SHP77 treated with DMSO at 0.1 percent for 48 hours (cell line): ENCODE results near the gene CCDC187.

Source experiments
- DNase-seq: peaks from one replicate; lab custom pipeline; 2025; lab: John Stamatoyannopoulos, UW

Gene CCDC187

GRCh38 chr9:136303825-136304416 lies at the start of gene CCDC187:
Gene CCDC187, minus strand, starts transcription at chr9:136304094. Its CDS starts 264 bp downstream, at chr9:136303830.
- no peak for DNase-seq

GRCh38 chr9:136353088-136353487 lies 49.2 kb upstream of the CCDC187 start:
- no peak for DNase-seq

GRCh38 chr9:136352682-136353081 lies 48.8 kb upstream of the CCDC187 start:
- no peak for DNase-seq

- peak; percentile 17 for DNase-seq
Observed at GRCh38 chr9:136351868-136352267, 48.0 kb upstream of the CCDC187 start.

GRCh38 chr9:136351252-136351800 lies 47.4 kb upstream of the CCDC187 start:
- DNase-seq = no peak

GRCh38 chr9:136349546-136349945 lies 45.7 kb upstream of the CCDC187 start:
- DNase-seq = no peak

GRCh38 chr9:136348691-136349090 lies 44.8 kb upstream of the CCDC187 start:
- DNase-seq = no peak

- DNase-seq = no peak
Observed at GRCh38 chr9:136347472-136348256, 43.8 kb upstream of the CCDC187 start.

- DNase-seq = no peak
Observed at GRCh38 chr9:136346927-136347465, 43.1 kb upstream of the CCDC187 start.

GRCh38 chr9:136346157-136346481 lies 42.2 kb upstream of the CCDC187 start:
- no peak for DNase-seq

- no peak for DNase-seq
Observed at GRCh38 chr9:136345281-136346156, 41.6 kb upstream of the CCDC187 start.

GRCh38 chr9:136344544-136345280 lies 40.8 kb upstream of the CCDC187 start:
- no peak for DNase-seq

- DNase-seq = no peak
Observed at GRCh38 chr9:136343884-136344269, 40.0 kb upstream of the CCDC187 start.

GRCh38 chr9:136343121-136343883 lies 39.4 kb upstream of the CCDC187 start:
- no peak for DNase-seq

GRCh38 chr9:136342181-136343120 lies 38.6 kb upstream of the CCDC187 start:
- no peak for DNase-seq

GRCh38 chr9:136341769-136342168 lies 37.9 kb upstream of the CCDC187 start:
- no peak for DNase-seq

- DNase-seq = no peak
Observed at GRCh38 chr9:136341042-136341655, 37.3 kb upstream of the CCDC187 start.

GRCh38 chr9:136340356-136341041 lies 36.6 kb upstream of the CCDC187 start:
- DNase-seq = no peak

GRCh38 chr9:136339958-136340310 lies 36.0 kb upstream of the CCDC187 start:
- DNase-seq = no peak
